ENCODE data around the gene CCDC110. TPM values are rescaled to one million over a fixed set of nuclear protein-coding genes. Genes with fewer than 3 reads are reported as not detected.
A peak's percentile ranks its signal among the peaks of the same experiment; 100 is the strongest.

CCDC110 gene
- total and polyA plus RNA-seq, 9 of the 15 experiments (the other 6 are each of a cell fraction or from before 2014, with no cell fraction given), result 0.04 to 0.35 (median 0.07) TPM; not detected in 4

GRCh38 chr4:185520119-185520518 is 48.6 kb upstream of the CCDC110 start (continued):
- TF ChIP-seq STAG1 (CRISPR knock-in tag; IDR thresholded peaks at IDR 0.05; ENCODE audit: borderline replicate concordance), result no peak

- Histone ChIP-seq H4K20me1 (replicated peaks; ENCODE audit: control insufficient read depth, insufficient read depth, low read length) (no peaks in the 10 kb centered on the region), H3K36me3 (ENCODE audit: control insufficient read depth, insufficient read depth, low read length) (no peaks in the 10 kb centered on the region), H3K9me1 (ENCODE audit: control insufficient read depth, insufficient read depth, low read length) (no peaks in the 10 kb centered on the region), H2AFZ (ENCODE audit: low read depth, low read length) (no peak overlapping the region), H3K4me1 (replicated peaks in 1 of 2; ENCODE audit: control insufficient read depth in 2 of 2, insufficient read depth in 2 of 2, low read length in 2 of 2) (no peaks in the 10 kb centered on the region), H3K9me3 (replicated peaks; ENCODE audit: control insufficient read depth, insufficient read depth, low read depth, low read length) (no peaks in the 10 kb centered on the region), H3K27me3 (ENCODE audit: control insufficient read depth in 2 of 2, insufficient read depth in 2 of 2, low read length in 2 of 2) (peaks cover 15 to 26% of the 10 kb centered on the region in 2 experiments), H3K4me3 (no peak overlapping the region), H3K4me2 (ENCODE audit: insufficient read depth, low read length) (no peak overlapping the region), H3K27ac (ENCODE audit: extremely low read depth, low read depth, low read length) (no peak overlapping the region), H3K79me2 (ENCODE audit: control insufficient read depth, insufficient read depth, low read length) (no peaks in the 10 kb centered on the region), H3K9ac (ENCODE audit: insufficient read depth in 1 of 2, low read depth in 2 of 2, low read length in 2 of 2) (no peak overlapping the region)
- ATAC-seq, result no peak
- DNase-seq (ENCODE audit: extremely low read depth in 1 of 4, low spot score in 3 of 4), result no peak
- FAIRE-seq, result no peak
- intact Hi-C loops (cut with micrococcal nuclease), result no loop called here
- 0% methylated on average over 1 of the region's 1 CpG for WGBS (ENCODE audit: insufficient coverage, low coverage, missing lambda C conversion rate)
- TF ChIP-seq ZNF197 (CRISPR knock-in tag; IDR thresholded peaks at IDR 0.05; ENCODE audit: low read depth), result no peak
- no peak for TF ChIP-seq SMARCE1 (IDR thresholded peaks at IDR 0.05)
- CTCF ChIA-PET (ENCODE audit: low intra/inter-chr PET ratio), result no interaction called here
- BruUV-seq (replicated peaks), result no TSS peak
- in situ Hi-C loops (cut with MboI), result no loop called here
- POLR2A ChIA-PET, result interaction anchor here (1.2 kb wide), 1 partner anchor 17 kb away, joined by 3 read pairs; the partner anchor contains the start of gene PDLIM3
Measured at GRCh38 chr4:185518494-185518893, 47.0 kb upstream of the CCDC110 start.

- ChIA-PET CTCF (ENCODE audit: low intra/inter-chr PET ratio) (no interaction called here), POLR2A (interaction anchor here (1.2 to 1.3 kb wide), 2 partner anchors 10 to 17 kb away, joined by 3 read pairs; partner anchors contain the start of gene PDLIM3)
- Histone ChIP-seq H4K20me1 (replicated peaks; ENCODE audit: control insufficient read depth, insufficient read depth, low read length) (no peaks in the 10 kb centered on the region), H3K79me2 (ENCODE audit: control insufficient read depth, insufficient read depth, low read length) (no peaks in the 10 kb centered on the region), H3K4me2 (ENCODE audit: insufficient read depth, low read length) (no peak overlapping the region), H3K4me3 (no peak overlapping the region), H3K27me3 (ENCODE audit: control insufficient read depth in 2 of 2, insufficient read depth in 2 of 2, low read length in 2 of 2) (peaks cover 17 to 28% of the 10 kb centered on the region in 2 experiments), H3K9me3 (replicated peaks; ENCODE audit: control insufficient read depth, insufficient read depth, low read depth, low read length) (no peaks in the 10 kb centered on the region), H3K36me3 (ENCODE audit: control insufficient read depth, insufficient read depth, low read length) (no peaks in the 10 kb centered on the region), H3K9ac (ENCODE audit: insufficient read depth in 1 of 2, low read depth in 2 of 2, low read length in 2 of 2) (no peak overlapping the region), H3K27ac (ENCODE audit: extremely low read depth, low read depth, low read length) (no peak overlapping the region), H2AFZ (ENCODE audit: low read depth, low read length) (no peak overlapping the region), H3K4me1 (replicated peaks in 1 of 2; ENCODE audit: control insufficient read depth in 2 of 2, insufficient read depth in 2 of 2, low read length in 2 of 2) (no peaks in the 10 kb centered on the region), H3K9me1 (ENCODE audit: control insufficient read depth, insufficient read depth, low read length) (no peaks in the 10 kb centered on the region)
- intact Hi-C loops (cut with micrococcal nuclease) (no loop called here), in situ Hi-C loops (cut with MboI) (no loop called here)
- FAIRE-seq (no peak), ATAC-seq (no peak), DNase-seq (ENCODE audit: extremely low read depth in 1 of 4, low spot score in 3 of 4) (no peak)
- no TSS peak for BruUV-seq (replicated peaks)
- TF ChIP-seq BMI1 (IDR thresholded peaks at IDR 0.05; ENCODE audit: low read length), result no peak
- TF ChIP-seq ESRRA (IDR thresholded peaks at IDR 0.05; ENCODE audit: borderline replicate concordance, low read depth), result 0 out of 2 replicates have a peak, but pooled peaks have one; percentile 46
- TF ChIP-seq HIVEP1 (CRISPR knock-in tag; IDR thresholded peaks at IDR 0.05), result no peak
- TF ChIP-seq REST (IDR thresholded peaks at IDR 0.05; ENCODE audit: borderline replicate concordance), result peak; percentile 51
- no peak for TF ChIP-seq REST (CRISPR knock-in tag; IDR thresholded peaks at IDR 0.05; ENCODE audit: low read depth)
Measured at GRCh38 chr4:185518069-185518468, 46.5 kb upstream of the CCDC110 start.

Data from K562 (cell line).